Umbilical cord (tissue), 2 donors: ENCODE results near the gene BATF. TPM values are rescaled to one million over a fixed set of nuclear protein-coding genes. Genes with fewer than 3 reads are reported as not detected.
A peak's percentile ranks its signal among the peaks of the same experiment; 100 is the strongest.

Experiments used
- DNase-seq: peaks from one replicate; pipeline ENCODE4 v3.0.0-alpha.2; 2015; ENCODE audit warnings: low spot score
- total RNA-seq: library from RNA; depleted of rRNA; stranded (reverse); fragments of >200 nt; gene quantifications from one replicate; pipeline ENCODE4 v1.2.3, GENCODE V29; 2014; ENCODE audit warnings: low replicate concordance; ENCODE audit not compliant: insufficient read depth

Gene BATF
- total RNA-seq, 1 donor from 2014 or later = 2.2 TPM

- peak; percentile 34 for DNase-seq
Observed at GRCh38 chr14:75559451-75560222, 37.4 kb downstream of the BATF start.

DNA sequence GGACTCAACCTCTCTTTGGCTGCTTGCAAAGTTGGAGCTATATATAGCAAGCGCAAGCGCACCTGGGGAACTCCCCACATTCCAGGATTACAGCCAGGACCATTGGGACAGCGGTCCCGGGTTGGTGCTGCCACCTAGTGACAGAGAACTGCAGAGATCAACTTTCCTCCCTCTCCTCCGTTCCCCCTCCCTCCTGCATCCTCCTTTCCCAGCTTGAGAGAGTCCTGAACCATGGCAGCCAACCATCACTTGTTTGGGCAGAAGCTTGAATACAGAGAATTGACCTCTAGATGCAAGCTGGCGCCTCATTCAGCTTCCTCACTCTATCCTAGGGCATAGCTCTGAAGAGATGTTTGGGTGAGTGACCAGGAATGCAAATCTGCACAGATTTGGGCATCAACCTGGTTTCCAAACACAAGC lies 38.8 kb downstream of the BATF start:
- peak; percentile 70 for DNase-seq

- no peak for DNase-seq
Observed at GRCh38 chr14:75562089-75562488, 39.8 kb downstream of the BATF start.

GRCh38 chr14:75562489-75562888 lies 40.2 kb downstream of the BATF start:
- no peak for DNase-seq

DNA sequence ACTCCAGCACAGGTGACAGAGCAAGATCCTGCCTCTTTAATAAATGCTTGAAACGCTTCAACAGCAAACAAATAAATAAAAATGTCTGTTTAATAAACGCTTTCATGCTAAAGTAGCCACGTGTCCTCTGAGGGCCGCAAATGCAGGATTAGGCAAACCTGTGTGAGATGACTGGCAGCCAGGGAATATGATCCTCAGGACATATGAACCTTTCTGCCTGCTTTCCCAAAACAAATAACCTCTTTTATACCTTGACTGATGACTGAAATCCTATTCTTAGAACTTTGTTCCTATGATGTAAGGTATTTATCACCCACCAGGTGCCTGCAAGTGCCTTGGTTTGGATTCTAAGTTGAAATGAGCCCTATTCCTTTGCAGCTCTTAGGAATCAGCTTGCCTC lies 41.7 kb downstream of the BATF start:
- DNase-seq = no peak

GRCh38 chr14:75565056-75565455 lies 42.8 kb downstream of the BATF start:
- DNase-seq = no peak

DNA sequence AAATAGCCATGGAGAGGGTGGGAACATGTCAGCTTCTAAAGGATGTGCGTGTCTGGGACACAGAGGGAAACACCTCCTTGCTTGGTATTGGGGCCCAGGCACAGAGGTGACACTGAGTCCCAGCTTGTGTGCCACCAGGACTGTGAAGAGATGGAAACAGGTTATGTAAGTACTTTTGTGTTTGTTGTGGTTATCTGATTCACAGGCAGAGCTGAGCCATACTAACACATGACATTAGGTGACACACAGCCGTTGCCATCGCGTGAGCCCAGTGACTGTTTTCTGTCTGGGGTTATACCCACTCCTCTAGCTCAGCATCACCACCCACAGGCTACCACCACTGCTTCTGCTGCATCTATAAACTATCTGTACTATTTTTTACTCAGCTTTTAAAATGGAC lies 44.1 kb downstream of the BATF start:
- no peak for DNase-seq

GRCh38 chr14:75566752-75567151 lies 44.5 kb downstream of the BATF start:
- DNase-seq = no peak

DNA sequence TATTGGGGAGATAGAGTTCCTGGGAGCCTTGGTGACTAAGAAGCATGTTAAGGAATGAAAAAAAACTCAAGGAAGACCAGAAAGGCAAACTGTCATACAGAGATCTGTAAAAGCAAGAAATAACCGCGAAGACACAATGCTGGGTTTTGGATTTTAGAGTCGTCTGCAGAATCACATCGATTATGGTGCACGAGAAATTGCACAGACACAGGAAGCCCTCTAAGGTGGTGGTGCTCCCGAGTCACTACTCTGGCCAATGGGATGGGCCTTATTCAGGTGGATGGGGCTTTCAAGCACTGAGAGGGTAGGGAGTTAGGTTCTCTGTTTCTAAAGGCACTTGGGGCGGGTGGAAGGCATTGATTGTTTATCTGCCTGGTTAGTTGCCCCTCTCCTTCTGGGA lies 45.9 kb downstream of the BATF start:
- DNase-seq = no peak

- DNase-seq = no peak
Observed at GRCh38 chr14:75568791-75569190, 46.5 kb downstream of the BATF start.

- no peak for DNase-seq
Observed at GRCh38 chr14:75570797-75571196, 48.5 kb downstream of the BATF start.

- DNase-seq = no peak
Observed at GRCh38 chr14:75572104-75572503, 49.8 kb downstream of the BATF start.

GRCh38 chr14:75577090-75577489 lies 54.8 kb downstream of the BATF start:
- DNase-seq = no peak

DNA sequence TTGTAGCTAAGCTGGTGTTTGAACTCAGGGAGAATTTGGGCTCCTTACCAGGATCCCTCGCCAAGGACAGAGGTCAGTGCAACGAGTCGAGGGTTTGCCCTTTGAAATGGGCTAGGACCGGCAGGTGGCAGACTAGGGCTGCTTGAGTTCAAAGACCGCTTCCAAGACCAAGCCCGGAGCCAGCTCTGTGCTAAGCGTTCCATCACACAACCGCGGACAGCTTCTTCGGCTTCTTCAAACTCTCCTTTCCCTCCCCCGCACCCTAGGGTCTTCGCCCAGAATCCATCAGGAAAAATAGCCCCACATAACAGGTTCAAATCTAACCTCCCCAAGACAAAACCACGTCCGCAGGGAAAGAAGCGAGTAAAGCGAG lies 55.4 kb downstream of the BATF start:
- peak; percentile 92 for DNase-seq

GRCh38 chr14:75578102-75578785 lies 56.0 kb downstream of the BATF start, which contains the start of gene FLVCR2:
Gene FLVCR2, plus strand, starts transcription at chr14:75578620. Its CDS starts 353 bp downstream, at chr14:75578973.
- peak; percentile 80 for DNase-seq

GRCh38 chr14:75578786-75579337 lies 56.6 kb downstream of the BATF start:
- no peak for DNase-seq

DNA sequence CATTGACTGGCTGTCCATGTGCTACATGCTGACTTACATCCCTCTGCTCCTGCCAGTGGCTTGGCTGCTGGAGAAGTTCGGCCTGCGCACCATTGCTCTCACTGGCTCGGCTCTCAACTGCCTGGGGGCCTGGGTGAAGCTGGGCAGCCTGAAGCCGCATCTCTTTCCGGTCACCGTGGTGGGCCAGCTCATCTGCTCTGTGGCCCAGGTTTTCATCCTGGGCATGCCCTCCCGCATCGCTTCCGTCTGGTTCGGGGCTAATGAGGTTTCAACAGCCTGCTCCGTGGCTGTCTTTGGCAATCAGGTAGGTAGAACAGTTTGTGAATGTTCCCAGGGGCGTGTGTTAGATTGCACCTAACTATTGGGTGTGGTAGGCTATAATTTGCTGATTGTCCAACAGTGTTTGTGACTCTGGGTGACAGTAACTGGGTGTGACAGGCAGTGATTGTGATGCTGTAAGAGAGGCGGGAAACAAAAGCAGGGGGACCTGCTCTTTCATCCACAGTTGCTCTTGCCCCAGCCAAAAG lies 57.1 kb downstream of the BATF start:
- no peak for DNase-seq

- no peak for DNase-seq
Observed at GRCh38 chr14:75579882-75580281, 57.6 kb downstream of the BATF start.

GRCh38 chr14:75587388-75587787 lies 65.1 kb downstream of the BATF start:
- no peak for DNase-seq

- no peak for DNase-seq
Observed at GRCh38 chr14:75589931-75590330, 67.7 kb downstream of the BATF start.

DNA sequence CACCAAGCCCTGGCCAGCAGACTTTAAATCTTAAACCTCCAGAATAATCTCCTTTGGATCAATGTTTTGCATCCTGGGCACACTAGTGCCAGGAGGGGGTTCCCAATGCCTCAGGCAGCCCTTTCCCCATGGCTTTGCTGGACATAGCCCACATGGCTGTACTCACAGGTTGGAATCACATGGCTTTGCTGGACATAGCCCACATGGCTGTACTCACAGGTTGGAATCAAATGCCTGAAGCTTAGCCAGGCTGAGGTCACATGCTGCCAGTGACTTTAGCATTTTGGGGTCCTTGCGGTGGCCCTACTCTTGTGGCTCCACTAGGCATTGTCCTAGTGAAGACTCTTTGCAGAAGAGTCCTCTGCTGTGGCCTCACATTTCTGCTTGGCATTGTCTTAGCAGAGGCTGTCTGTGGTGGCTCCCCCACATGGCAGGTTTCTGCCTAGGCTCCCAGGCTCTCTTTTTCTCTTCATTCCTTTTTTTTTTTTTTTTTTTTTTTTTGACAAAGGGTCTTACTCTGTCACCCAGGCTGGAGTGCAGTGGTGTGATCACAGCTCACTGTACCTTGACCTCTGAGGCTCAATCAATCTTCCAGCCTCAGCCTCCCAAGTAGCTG lies 69.2 kb downstream of the BATF start:
- DNase-seq = no peak

DNA sequence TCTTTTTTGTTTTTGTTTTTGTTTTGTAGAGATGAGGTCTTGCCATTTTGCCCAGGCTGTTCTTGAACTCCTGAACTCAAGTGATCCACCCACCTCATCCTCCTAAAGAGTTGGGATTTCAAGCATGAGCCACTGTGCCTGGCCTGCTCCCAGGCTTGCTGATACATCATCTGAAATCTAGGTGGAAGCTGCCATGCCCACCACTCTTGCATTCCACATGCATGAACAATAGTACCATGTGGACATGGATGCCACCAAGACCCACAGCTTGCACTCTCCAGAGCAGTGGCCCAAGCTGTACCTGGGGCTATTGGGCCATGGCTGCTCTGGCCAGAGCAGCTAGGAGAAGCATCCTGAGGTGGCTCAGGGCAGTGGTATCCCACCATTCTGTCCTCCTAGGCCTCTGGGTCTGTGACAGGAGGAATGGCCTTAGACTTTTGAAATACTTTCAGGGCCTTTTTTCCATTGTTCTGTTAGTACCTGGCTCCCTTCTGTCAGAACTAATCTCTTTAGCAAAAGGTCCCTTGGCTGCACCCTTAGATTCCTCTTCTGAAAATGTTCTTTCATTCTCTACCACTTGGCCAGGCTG lies 69.8 kb downstream of the BATF start:
- DNase-seq = no peak
